ENCODE measurements around the gene SKP1.
"Not testable (repeated sequence)": the region's sequence is repeated elsewhere in the genome, so short reads cannot be mapped to it uniquely, and the experiment has no call there.

The SKP1 gene

DNA sequence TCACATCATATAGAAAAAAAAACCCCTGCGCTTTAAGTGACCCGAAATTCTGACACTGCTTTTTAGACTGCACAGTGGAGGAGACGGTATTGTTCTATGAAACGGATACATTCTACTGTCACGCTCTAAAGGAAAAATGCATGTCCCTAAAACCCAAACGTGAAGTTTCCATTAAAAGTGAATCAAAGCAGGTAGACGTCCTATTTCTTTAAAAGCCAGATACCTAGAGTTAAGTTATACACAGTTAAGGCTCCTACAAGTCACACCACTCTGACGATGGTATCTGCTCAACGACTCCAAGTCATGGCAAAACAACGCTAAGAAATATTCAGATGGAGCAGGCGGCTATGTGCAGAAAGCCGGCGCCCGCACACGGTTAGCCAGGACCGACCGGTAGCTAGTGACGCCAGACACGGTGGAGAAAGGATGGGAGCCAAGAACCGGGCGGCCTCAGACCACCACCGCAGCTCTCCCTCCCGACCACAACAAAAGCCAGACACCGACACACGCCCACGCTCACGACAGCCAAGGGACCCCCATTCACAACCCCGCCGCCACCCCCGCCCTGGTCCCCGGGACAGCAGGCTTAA is 734 bp downstream of the SKP1 start:
- DNase-seq, result peak; percentile 54

DNA sequence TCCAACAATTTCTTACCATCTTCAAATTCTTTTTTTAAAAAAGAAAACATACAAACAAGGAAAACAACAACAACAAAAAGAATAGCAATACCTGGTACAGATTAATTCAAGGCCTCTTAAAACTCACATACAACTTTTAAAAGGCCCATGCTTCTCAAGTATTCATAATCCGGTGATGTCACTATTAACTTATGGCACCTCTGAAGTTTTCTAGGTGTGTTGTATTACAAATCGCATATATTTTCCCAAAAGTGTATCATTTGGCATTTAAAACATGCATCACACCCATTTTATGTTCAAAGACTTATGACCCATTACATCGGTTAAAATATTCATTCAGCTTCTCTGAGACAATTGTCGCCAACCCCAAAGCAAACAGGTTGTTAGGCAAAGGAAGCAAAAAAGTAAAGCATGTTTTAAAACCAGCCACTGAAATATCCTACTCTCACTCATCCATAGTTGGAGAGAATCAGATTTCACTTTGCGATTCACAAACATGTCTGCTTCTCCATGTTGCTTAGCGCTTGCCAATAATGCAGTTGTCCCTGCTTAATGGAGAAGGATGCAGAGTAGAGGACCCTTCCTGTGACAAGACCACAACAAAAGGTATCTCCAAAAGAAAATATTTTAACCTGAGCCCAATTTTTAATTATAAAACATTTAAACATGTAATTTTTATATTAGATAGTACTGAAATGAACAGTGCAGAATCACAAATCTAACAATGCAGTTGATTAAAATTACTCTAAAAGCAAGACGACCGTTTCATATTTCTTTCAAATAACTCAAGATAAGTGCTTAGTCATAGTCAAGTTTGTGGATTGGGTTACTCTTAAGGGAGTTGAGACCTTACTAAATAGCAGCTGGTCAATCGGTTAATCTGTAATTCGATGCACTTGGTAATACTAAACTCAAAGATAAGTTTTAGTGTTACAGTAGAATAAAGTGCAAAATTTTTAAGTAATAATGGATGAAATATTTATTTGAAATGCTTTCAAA is 1.6 kb downstream of the SKP1 start:
- DNase-seq, result peak; percentile 58

DNA sequence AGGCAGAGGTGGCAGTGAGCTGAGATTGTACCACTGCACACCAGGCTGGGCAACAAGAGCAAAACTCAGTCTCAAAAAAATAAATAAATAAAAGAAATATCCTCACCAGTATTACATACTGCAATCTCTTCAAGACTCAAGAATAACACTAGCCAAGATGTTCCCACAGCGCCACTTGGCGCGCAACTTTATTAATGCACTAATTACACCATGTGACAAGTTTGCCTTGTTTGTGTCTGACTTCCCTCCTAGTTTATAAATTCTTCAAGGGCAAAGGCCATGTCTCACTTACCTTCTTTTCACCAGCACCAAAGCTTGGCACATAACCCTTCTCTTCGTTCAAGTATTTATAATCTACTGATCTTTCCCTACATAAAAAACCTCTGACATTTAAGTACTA is 4.8 kb downstream of the SKP1 start:
- DNase-seq, result peak; percentile 39

DNA sequence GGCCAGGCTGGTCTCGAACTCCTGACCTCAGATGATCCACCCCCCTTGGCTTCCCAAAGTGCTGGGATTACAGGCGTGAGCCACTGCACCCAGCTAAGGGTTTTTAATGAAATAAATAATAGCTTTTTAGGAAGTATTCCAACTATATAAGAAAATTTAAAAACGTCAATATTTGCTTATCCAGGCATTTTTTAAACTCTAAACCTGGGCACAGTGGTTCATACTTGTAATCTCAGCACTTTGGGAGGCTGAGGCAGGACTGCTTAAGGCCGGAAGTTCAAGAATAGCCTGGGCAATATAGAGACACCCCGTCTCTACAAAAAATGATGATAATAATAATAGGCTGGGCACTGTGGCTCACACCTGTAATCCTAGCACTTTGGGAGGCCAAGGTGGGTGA is 14.2 kb downstream of the SKP1 start:
- no peak for DNase-seq

DNA sequence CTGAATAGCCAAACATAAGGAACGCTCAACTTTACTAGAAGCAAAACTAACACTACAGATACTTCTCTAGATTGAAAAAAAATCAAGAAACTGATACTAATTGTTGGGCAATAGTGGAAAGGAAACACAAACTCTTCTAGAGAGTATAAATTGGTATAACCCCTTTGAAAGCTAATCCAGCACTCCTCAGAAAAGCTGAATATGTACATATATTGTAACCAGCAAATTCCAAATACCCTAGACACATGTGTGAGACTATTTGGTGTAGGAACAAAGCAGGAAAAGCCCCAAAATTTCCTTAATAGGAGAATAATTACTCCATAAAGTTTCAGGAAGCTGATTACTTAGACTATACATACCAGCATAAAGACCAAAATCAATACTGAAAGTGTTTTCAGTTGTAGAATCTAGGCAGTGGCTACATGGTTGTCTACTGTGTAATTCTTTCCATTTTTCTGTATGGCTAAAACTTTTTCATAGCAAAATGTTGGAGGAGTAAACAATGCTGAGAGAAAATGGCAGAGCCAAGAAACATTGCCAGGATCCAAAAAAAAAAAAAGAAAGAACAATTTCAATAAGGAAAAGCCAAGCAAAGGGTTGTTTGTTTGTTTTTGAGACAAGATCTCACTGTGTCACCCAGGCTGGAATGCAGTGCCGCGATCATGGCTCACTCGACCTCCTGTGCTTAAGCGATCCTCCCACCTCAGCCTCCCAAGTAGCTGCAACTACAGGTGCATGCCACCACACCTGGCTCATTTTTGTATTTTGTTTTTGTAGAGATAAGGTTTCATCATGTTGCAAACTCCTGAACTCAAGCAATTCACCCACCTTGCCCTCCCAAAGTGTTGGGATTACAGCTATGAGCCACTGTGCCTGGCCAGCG is 15.0 kb downstream of the SKP1 start:
- no peak for DNase-seq

DNA sequence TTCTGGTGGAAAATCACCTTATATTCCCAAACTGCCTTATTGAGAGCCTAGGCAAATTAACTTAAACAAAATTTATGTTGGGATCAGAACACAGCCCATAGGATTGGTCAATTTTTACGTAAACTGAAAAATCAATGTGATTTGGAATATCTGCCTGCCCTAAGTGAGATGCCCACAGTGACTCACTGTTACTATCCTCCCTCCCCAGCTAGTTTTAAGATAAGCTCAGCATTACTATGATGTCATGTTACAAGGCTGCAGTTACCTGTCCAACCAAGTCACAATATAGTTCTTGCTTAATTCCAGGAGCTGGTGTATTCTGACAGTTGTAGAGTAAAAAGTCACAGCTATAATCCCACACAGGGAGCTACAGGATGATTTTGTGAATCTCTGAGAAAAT is 23.1 kb downstream of the SKP1 start:
- no peak for DNase-seq

DNA sequence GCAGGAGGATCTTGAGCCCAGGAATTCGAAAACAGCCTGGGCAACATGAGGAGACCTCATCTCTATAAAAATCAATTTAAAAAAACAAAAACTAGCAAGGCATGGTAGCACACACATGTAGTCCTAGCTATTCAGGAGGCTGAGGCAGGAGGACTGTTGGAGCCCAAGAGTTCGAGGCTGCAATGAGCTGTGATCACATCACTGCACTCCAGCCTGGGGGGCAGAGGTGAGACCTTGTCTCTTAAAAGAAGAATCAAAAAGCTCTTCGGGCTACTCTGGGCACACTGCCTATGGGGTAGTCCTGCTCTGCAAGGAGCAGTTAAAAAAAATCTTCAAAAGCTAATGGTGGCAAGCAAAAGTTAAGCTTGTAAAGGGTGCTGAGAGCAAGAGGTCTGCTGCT is 23.5 kb downstream of the SKP1 start:
- no peak for DNase-seq

DNA sequence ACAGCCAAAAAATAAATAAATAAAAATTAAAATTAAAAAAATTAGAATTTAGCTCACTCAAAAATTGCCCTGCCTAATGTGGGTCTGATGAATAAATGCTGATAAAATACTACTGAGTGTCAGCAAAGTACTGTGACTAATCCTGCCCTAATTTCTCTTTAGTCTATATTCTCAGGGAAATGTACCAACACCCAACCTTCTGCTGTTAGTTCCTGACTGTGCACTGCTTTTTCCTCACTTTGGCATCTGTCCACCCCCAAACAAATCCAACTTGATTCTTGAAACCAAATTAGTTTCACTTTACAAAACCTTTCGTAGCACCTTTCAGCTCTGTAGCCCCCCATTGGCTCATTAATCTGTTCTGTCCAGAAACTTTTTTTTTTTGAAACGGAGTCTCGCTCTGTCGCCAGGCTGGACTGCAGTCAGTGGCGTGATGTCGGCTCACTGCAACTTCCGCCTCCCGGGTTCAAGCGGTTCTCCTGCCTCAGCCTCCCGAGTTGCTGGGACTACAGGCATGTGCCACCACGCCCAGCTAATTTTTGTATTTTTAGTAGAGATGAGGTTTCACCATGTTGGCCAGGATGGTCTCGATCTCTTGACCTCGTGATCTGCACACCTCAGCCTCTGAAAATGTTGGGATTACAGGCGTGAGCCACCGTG is 24.4 kb downstream of the SKP1 start:
- DNase-seq, result not testable (repeated sequence)

DNA sequence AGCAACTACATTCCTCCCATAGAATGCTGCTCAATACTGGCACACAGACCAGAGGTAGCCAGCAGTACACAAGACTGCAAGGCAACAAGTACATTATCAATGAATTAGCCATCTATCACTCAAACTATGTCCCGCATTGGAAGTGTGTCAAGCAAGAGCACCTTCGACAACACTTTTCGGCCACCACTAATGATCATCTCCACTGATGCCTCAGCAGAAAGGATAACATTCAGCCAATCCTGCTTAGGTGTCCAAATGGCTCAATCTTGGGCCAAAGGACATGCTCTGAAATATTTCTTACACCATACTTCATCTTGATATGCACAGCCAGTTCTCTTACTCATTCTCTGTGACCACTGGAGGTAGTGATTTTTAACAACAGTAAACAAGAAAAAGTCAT is 25.0 kb downstream of the SKP1 start:
- no peak for DNase-seq

DNA sequence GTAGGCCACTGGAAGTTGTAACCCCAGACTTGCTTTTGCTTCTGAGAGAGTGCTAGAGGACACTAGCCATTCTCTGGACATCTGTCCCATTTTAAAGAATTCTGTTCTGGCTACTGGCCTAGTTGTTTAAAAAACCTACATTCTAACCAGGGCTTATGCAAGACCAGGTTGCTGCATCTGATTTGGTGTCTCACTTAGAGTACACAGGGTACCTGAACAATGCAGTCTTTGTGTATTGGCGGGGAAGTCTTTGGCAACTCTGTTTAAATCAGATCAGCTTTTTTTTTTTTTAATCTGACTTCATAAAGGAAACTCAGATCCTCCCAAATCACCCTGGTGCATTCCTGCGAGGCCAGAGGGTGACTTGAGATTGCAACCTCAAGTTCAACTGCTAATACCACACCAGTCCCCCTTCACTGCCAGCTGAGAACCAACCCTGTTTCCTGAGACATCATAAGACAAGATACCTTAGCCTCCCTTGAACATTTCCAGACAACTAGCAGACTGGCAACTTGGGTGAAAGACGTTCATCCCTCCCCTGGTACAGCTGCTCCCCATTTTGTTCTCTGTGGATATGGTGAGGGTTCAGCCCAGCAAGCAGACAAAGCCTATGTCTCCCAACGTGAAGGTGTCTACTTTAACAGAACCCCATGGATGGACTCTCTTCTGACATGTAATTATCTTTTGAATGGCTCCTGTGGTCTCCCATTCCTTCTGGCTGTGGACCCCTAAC is 27.0 kb downstream of the SKP1 start:
- DNase-seq, result no peak

DNA sequence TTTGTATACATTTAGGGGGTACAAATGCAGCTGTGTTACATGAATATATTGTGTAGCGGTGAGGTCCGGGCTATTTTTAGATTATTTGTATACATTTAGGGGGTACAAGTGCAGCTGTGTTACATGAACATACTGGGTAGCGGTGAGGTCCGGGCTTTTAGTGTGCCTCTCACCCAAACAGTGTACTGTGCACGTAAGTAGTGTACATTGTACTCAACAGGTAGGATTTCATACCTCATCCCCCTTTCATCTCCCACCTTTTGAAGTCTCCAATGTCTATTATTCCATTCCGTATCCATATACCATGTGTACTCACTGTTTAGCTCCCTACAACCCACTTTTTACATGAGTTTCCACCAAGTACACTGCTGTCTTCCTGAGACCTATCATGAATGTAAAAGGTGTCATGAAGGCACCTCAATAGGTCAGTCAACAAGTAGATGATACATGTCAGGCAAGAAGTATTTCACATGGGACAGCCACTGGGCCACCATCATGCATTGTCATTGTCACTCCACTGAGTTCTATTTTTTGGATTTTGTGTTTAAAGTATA is 27.7 kb downstream of the SKP1 start:
- DNase-seq, result no peak

DNA sequence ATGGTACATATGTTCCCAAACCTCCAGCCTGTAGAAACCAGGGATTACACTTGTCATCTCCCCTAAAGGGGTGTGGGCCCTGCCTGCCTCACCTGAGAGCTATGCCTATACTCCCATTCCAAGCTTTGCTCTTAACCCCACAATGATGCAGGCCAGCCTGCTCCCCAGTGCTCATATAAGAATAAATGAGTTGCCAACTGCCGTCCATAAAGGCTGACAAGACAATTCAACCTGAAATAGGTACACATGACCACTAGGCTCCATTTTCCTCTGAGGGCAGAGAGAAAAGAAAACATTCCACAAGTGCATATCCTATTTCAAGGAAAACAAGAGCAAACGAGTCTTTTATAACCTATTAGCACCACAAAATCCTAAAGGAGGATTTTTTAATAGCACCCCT is 28.4 kb downstream of the SKP1 start:
- DNase-seq, result no peak

DNA sequence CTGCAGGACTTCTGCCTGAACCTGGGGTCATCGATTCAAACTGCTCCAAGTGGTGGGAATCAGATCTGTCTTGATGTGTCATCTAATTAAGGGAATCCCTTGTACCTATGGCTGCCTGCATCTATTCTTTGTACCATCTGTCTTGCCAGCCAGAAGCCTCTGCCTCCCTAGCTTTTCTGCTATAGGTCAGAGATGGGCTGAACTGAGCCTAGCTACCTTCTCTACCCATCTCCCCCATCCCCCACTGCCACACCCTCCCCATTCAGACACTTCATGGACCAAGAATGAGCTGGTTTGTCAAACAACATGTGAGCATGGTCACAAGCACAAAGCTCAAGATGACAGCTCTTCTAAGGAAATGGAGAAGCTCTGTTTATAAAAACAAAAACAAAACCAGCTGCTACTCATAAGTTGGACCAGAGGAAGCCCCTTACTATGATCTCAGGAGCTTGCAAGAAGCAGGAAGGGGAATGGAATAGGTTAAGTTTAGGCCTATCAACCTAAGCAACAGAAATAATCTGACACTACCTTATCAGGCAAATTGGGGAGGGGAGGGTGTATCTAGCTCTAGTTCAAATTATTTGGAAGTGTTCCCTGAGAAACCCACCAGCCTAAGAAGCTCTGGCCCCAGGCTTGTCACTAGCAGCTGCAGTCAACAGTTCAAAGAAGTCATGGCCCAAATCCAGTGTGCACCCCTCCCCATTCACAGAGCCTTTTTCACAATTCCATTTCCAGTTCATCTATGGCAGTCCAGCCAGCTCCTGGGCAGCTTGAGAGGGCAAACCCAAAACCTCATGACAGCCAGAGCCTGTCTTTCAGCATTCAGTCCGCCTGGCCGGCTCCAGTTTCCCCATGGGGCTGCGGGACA is 29.9 kb downstream of the SKP1 start:
- no peak for DNase-seq

DNA sequence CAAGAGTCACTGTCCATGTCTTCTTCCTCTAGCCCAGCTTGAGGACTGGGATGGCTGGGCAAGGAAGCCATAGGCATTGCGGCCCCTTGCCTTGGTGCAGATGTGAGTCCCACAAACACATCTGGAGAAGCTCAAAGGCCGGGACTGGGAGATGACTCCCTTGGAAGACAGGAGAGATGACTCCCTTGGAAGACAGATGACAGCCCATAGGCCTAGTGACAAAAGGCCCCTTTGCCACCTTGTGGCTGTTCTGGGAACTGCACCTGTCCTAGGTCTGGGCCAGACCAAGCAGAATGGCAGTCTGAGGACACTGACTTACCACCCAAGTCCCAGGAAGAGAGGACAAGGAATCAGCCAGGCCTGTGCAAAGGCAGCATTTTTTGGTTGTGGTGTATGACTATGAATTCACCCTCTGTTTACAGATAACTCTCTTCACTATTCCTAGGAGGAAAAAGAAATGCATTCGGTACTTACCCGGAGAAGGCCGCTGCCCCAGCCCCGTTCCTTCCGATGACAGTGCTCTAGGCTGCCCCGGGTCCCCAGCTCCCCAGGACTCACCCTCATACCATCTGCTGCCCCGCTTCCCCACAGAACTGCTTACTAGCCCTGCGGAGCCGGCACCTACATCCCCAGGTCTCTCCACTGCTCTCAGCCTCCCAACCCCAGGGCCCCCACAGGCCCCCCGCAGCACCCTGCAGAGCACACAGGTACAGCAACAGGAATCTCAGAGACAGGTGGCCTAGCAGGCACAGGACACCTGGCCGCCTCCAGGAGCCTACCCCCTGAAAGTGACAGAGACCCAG is 30.8 kb downstream of the SKP1 start:
- peak; percentile 85 for DNase-seq

DNA sequence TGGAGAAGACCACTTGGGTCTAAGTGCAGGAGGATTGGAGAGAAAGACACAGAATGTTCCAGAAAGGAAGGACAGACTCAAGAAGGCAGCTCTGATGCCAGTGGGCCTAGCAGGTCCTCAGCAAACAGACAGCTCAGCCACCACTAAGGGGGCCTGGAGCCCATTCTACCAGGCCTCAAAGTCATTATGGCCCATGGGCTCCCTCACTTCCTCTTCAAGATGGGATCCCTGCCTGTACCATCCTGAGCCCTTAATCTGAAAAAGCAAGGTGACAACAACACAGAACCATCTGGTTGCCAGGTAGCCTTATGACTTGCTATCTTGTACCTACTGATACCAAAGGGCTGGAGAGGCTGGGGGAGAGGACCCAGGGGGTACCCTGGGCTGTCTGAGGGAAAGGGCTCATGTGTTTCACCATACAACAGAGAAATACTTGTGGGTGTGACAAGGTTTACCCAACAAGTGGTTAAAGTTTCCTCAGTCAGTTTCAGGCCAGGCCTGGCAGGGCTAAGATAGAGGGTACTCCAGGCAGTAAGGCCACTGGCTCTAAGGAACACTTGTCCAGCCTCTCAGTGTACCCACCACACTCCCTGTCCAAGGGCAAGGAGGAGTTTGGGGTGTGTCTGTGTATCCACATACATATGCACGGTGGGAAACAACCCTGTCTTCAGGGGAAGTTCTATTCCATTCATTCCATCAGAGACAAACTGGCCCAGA is 31.6 kb downstream of the SKP1 start:
- no peak for DNase-seq

DNA sequence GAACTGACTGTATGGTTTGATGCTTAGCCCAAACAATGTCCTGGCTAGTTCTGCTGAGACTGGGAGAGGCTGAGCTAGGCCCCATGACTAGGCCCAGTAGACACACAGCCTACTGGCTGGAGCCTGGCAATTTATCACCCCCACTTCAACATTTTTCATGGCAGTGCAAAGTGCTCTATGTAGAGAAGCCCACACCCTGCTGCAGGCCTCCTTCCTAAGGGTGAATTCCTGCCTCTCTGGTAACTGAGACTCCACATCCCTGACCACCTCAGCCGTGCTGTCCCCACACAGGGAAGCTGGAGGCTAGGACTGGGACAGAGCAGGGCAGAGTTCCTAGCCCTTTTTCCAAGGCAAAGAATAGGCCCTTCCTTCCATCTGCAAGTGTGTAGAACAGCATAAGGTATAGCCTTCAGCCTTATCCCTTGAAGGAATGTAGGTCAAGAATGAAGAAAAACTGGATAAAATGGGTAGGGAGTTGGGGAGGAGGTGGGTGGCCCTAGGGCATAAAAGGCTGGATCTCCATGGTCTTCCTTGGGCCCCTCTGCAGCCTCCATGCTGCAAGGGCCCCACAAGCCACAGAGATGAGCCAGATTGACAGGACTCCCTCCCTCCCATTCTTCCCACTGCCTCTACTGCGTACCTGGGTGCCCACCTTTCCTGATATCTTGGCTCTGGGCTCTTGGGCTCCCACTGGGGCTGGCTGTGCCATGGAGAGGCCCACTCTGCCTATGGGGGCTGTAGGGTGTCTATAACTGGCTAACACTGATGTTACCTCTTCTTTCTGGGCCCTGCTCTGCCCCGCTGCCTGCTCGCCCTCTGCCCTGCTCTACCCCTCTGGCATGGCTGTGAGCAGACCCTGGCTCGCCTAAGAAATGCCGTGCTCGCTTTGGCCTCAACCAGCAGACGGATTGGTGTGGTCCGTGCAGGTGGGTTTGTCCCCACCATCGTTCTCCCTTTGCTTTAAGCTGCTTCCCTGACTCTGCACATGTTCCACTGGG is 32.5 kb downstream of the SKP1 start:
- DNase-seq, result no peak

DNA sequence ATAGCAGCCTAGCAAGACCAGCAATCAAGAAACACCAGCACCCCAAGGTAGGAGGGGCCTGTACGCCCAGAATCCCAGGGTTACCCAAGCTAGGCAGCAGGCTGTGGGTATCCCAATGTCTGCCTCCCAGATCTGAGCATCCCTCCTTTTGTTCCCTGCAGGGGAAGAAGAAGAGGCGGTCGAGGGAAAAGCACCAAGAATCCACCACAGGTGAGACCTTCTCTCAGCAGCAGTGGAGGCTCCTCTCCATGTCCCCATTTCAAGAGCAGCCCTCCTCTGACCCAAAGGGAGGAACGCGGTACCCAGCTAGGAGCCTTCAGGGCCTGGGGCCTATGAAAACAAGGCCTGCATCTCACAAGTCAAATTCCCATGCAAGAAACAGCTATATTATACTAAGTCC is 33.3 kb downstream of the SKP1 start:
- DNase-seq, result no peak

DNA sequence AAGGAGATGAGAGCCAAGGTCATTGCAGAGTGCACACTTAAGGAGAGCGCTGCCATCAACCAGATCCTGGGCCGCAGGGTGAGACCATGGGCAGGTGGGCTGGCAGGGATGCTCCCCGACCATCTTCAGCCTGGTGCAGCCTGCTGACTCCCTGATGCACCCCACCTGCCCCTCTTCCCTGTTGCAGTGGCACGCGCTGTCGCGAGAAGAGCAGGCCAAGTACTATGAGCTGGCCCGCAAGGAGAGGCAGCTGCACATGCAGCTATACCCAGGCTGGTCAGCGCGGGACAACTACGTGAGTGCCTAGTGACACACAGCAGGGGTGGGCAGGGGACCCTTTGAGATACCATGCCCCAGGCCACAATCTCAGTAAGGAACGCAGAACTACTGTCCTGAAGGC is 33.9 kb downstream of the SKP1 start:
- DNase-seq, result no peak

Data from hematopoietic multipotent progenitor cell treated with erythropoietin and hydrocortisone succinate and interleukin-3 and kit ligand, for 4 days (in vitro differentiated cells).